HCT116 (cell line): ENCODE results near the gene CMC4. TPM values are rescaled to one million over a fixed set of nuclear protein-coding genes. Genes with fewer than 3 reads are reported as not detected.

ENCODE experiments used
- ATAC-seq: fragments of 200-7000 bp; cut with Tn5 transposase; 2 replicates; pipeline ENCODE4 v1.9.1; 2020; ENCODE audit warnings: mild to moderate bottlenecking, moderate library complexity
- BruUV-seq: library from RNA; stranded (reverse); fragments of 400-500 nt; replicated peaks from 2 replicates; lab custom pipeline; 2021; lab: Mats Ljungman, UMichigan
- CTCF ChIA-PET: fragments of 300-600 bp; sonication (Branson Sonifier 250); formaldehyde crosslinking; loops from one replicate; lab custom pipeline; 2021; ENCODE audit warnings: antibody characterized with exemption; lab: Charles Lee
- POLR2A ChIA-PET: fragments of 300-600, 350-600 bp; sonication (Branson Sonifier 250); formaldehyde crosslinking; loops from one replicate; lab custom pipeline; 2021; ENCODE audit warnings: antibody characterized with exemption; lab: Charles Lee
- RAD21 ChIA-PET, 2 experiments: fragments of 300-600 bp; sonication (Branson Sonifier 250); formaldehyde crosslinking; loops; one replicate each; lab custom pipeline; 2023; ENCODE audit warnings: low total read pairs in 2 of 2; ENCODE audit not compliant: uncharacterized antibody in 2 of 2, unreplicated experiment in 2 of 2, low non-redundant PET in 1 of 2; lab: Charles Lee
- DNase-seq: peaks from one replicate; pipeline ENCODE4 v3.0.0-alpha.2; 2010; ENCODE audit warnings: low read depth, low spot score
- H2AFZ ChIP-seq: fragments of 200-600 bp; shearing (Covaris generic), sonication (generic); 2 replicates; pipeline ENCODE4 v1.6.1; 2017; ENCODE audit warnings: low read depth, mixed run types, mixed read lengths, antibody characterized with exemption, low read length; ENCODE audit not compliant: poor library complexity, severe bottlenecking
- H3K27ac ChIP-seq: 2 replicates; pipeline ENCODE4 v1.5.1; 2012; ENCODE audit warnings: low read depth, low read length
- H3K27me3 ChIP-seq: fragments of 200-600 bp; sonication (generic); 2 replicates; pipeline ENCODE4 v1.6.1; 2016; ENCODE audit warnings: mixed run types, low read length, mixed read lengths; ENCODE audit not compliant: insufficient read depth
- H3K36me3 ChIP-seq, 2 experiments: fragments of 200-500 bp in 1 of 2; fragments of 200-600 bp in 1 of 2; sonication (Bioruptor generic) in 1 of 2; sonication (generic) in 1 of 2; 2 replicates each; pipeline versions ENCODE4 v1.5.1 to v1.6.1; 2014 to 2016; ENCODE audit warnings: low read length in 2 of 2, inconsistent platforms in 1 of 2, mixed read lengths in 1 of 2, mixed run types in 1 of 2; ENCODE audit not compliant: insufficient read depth in 2 of 2, control insufficient read depth in 1 of 2
- H3K4me1 ChIP-seq, 2 experiments: fragments of 200-600 bp in 1 of 2; sonication (generic) in 1 of 2; 2 replicates each; pipeline versions ENCODE4 v1.5.1 to v1.6.1; 2012 to 2017; ENCODE audit warnings: low read length in 2 of 2, inconsistent platforms in 1 of 2, mild to moderate bottlenecking in 1 of 2, mixed read lengths in 1 of 2, mixed run types in 1 of 2, moderate library complexity in 1 of 2; ENCODE audit not compliant: insufficient read depth in 2 of 2, control insufficient read depth in 1 of 2
- H3K4me2 ChIP-seq: fragments of 200-600 bp; sonication (generic); 2 replicates; pipeline ENCODE4 v1.6.1; 2017; ENCODE audit warnings: mixed run types, low read length, mixed read lengths
- H3K4me3 ChIP-seq, 2 experiments: fragments of 200-600 bp in 1 of 2; sonication (generic) in 1 of 2; replicated peaks in 1 of 2; 2 replicates each; pipeline ENCODE4 v1.5.1; 2011 to 2016; ENCODE audit warnings: low read length in 2 of 2, control low read depth in 1 of 2, low read depth in 1 of 2, mild to moderate bottlenecking in 1 of 2, mixed read lengths in 1 of 2, mixed run types in 1 of 2
- H3K79me2 ChIP-seq: fragments of 200-600 bp; sonication (generic); 2 replicates; pipeline ENCODE4 v1.6.1; 2017; ENCODE audit warnings: mild to moderate bottlenecking, mixed run types, low read length, moderate library complexity, mixed read lengths; ENCODE audit not compliant: insufficient read depth
- H3K9ac ChIP-seq: fragments of 200-600 bp; sonication (generic); 2 replicates; pipeline ENCODE4 v1.6.1; 2016; ENCODE audit warnings: low read length, mixed read lengths
- H3K9me2 ChIP-seq: fragments of 200-600 bp; sonication (generic), shearing (Covaris generic); 2 replicates; pipeline ENCODE4 v1.6.1; 2017; ENCODE audit warnings: mixed run types, mild to moderate bottlenecking, moderate library complexity; ENCODE audit not compliant: insufficient read depth
- H3K9me3 ChIP-seq, 2 experiments: fragments of 200-500 bp in 1 of 2; fragments of 200-600 bp in 1 of 2; sonication (Bioruptor generic) in 1 of 2; sonication (generic) in 1 of 2; 2 replicates each; pipeline ENCODE4 v1.6.1; 2014 to 2017; ENCODE audit warnings: low read length in 2 of 2, mixed read lengths in 2 of 2, inconsistent platforms in 1 of 2, low read depth in 1 of 2, mild to moderate bottlenecking in 1 of 2, mixed run types in 1 of 2, moderate library complexity in 1 of 2; ENCODE audit not compliant: control insufficient read depth in 1 of 2, insufficient read depth in 1 of 2
- H4K20me1 ChIP-seq: fragments of 200-600 bp; sonication (generic), shearing (Covaris generic); 2 replicates; pipeline ENCODE4 v1.6.1; 2017; ENCODE audit warnings: mixed run types, mild to moderate bottlenecking, moderate library complexity; ENCODE audit not compliant: insufficient read depth
- CTCF ChIP-seq, 3 experiments: fragments of 200-600 bp in 1 of 3; sonication (generic) in 1 of 3; IDR thresholded peaks in 2 of 3; conservative IDR thresholded peaks in 1 of 3; 2 replicates each; pipeline ENCODE4 v1.5.1; 2012 to 2017; ENCODE audit warnings: low read depth in 2 of 3, low read length in 2 of 3, antibody characterized with exemption in 1 of 3, borderline replicate concordance in 1 of 3, control low read depth in 1 of 3, mild to moderate bottlenecking in 1 of 3, mixed read lengths in 1 of 3, mixed run types in 1 of 3, moderate library complexity in 1 of 3; ENCODE audit not compliant: insufficient read depth in 1 of 3
- RAD21 ChIP-seq: IDR thresholded peaks from 2 replicates; pipeline ENCODE4 v1.6.1; 2012; ENCODE audit warnings: low read depth, mild to moderate bottlenecking
- SIN3A ChIP-seq: IDR thresholded peaks from 2 replicates; pipeline ENCODE4 v1.6.1; 2012; ENCODE audit warnings: low read depth
- TCF7L2 ChIP-seq: IDR thresholded peaks from 2 replicates; pipeline ENCODE4 v1.7.0; 2011; ENCODE audit warnings: borderline replicate concordance, inconsistent platforms; ENCODE audit not compliant: insufficient read depth, insufficient read length; ENCODE audit errors: extremely low read depth
- intact Hi-C: fragments of 100-400 bp; cut with micrococcal nuclease; formaldehyde crosslinking; loops from 2 replicates; pipeline ENCODE4 v1.10.0; 2022
- total RNA-seq: library from RNA; stranded (reverse); gene quantifications from one replicate; pipeline ENCODE4 v1.2.1, GENCODE V29; 2021; ENCODE audit not compliant: unreplicated experiment
- TF ChIP-seq, protein P1 (sequence below): IDR thresholded peaks from 2 replicates; pipeline ENCODE4 v1.6.1; 2012

CMC4 gene
- total RNA-seq, 1 experiment from 2014 or later, result 5.3 TPM

DNA sequence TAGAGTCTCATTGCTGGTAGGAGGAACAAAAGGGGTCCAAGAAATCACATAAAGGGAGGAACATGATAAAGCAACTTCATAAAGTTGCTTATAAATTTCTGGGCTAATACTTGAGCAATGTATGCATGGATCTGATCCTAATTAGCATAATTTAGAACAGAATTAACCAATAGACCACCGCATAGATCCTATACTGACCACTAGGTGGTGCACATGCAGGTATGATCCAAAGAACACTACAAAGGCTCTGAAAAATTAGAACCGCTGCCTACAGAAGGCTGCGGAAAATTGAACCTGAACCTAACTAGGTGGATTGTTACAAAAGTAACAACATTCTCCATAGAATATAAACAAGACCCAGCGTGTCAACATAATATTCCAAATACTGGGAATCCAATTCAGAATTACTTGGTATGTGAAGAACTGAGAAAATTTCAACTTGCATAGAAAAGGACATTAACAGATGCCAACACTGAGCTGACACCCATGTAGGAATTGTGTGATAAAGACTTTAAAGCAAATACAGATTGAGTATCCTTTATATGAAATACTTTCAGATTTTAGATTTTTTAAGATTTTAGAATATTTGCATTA is 23.6 kb upstream of the CMC4 start:
- H4K20me1 ChIP-seq, result 0 out of 2 replicates have a peak, but pooled peaks cover 4% of the 10 kb centered on the region
- no peak overlapping the region for H3K27ac ChIP-seq
- H3K4me2 ChIP-seq, result no peak overlapping the region
- ChIA-PET POLR2A (no interaction called here), RAD21 (no interaction called here), CTCF (interaction anchor here (2.1 kb wide), 1 partner anchor 10 kb away, joined by 6 read pairs; no protein-coding TSS in a partner anchor)
- intact Hi-C loops, result loop anchor here (2.0 kb wide), 1 partner anchor 726 kb away; no protein-coding TSS in a partner anchor
- H3K27me3 ChIP-seq, result no peaks in the 10 kb centered on the region
- no peaks in the 10 kb centered on the region for H3K36me3 ChIP-seq
- no TSS peak for BruUV-seq
- no peak overlapping the region for H3K9ac ChIP-seq
- H2AFZ ChIP-seq, result no peak overlapping the region
- DNase-seq, result no peak
- H3K79me2 ChIP-seq, result no peaks in the 10 kb centered on the region
- no peaks in the 10 kb centered on the region for H3K9me2 ChIP-seq
- H3K9me3 ChIP-seq, result no peaks in the 10 kb centered on the region
- TF ChIP-seq, protein P1, sequence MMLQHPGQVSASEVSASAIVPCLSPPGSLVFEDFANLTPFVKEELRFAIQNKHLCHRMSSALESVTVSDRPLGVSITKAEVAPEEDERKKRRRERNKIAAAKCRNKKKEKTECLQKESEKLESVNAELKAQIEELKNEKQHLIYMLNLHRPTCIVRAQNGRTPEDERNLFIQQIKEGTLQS, result no peak
- peak; percentile 34; the same call in 1 of the 2 replicates for TF ChIP-seq RAD21
- TF ChIP-seq SIN3A, result no peak
- peak; percentile 28 to 70 (median 60); a peak in 5 of 6 replicates for TF ChIP-seq CTCF (IDR thresholded peaks at IDR 0.05 in 2 of 3, conservative IDR thresholded peaks at IDR 0.05 in 1 of 3; ENCODE audit: borderline replicate concordance in 1 of 3, insufficient read depth in 1 of 3, low read depth in 2 of 3, low read length in 2 of 3)
- no peak for TF ChIP-seq TCF7L2
- TF ChIP-seq, all 23 proteins: peak for 2
- Histone ChIP-seq H3K4me1 (no peaks in the 10 kb centered on the region), H3K4me3 (no peak overlapping the region)
- peak; percentile 62 for ATAC-seq
